Subcutaneous adipose tissue (tissue), 4 donors: Measurements from ENCODE around the gene ATP8A2. TPM values are rescaled to one million over a fixed set of nuclear protein-coding genes. Genes with fewer than 3 reads are reported as not detected.

ENCODE experiments used
- CTCF ChIP-seq: fragments of 450-650 bp; IDR thresholded peaks from one replicate; pipeline ENCODE4 v1.5.1; 2016; ENCODE audit warnings: low read depth, mild to moderate bottlenecking, control low read depth, antibody characterized with exemption, moderate library complexity
- total RNA-seq, 4 donors: library from RNA; depleted of rRNA; stranded (reverse); fragments of >200 nt; gene quantifications; one replicate each; pipeline ENCODE4 v1.1.0, GENCODE V29; 2016

The ATP8A2 gene
- total RNA-seq, 4 donors from 2014 or later: under 0.01 to 0.17 TPM; not detected in 2

GRCh38 chr13:25708268-25708667 is 336.5 kb downstream of the ATP8A2 start:
- TF ChIP-seq CTCF: no peak

- TF ChIP-seq CTCF: no peak
These were observed 337.3 kb downstream of the ATP8A2 start for GRCh38 chr13:25709088-25709487.

GRCh38 chr13:25715760-25716159 is 344.0 kb downstream of the ATP8A2 start:
- TF ChIP-seq CTCF: no peak

- no peak for TF ChIP-seq CTCF
These were observed 346.0 kb downstream of the ATP8A2 start for GRCh38 chr13:25717666-25718197.

- TF ChIP-seq CTCF: no peak
These were observed 347.9 kb downstream of the ATP8A2 start for GRCh38 chr13:25719666-25720065.

- no peak for TF ChIP-seq CTCF
These were observed 351.1 kb downstream of the ATP8A2 start for GRCh38 chr13:25722893-25723292.

GRCh38 chr13:25725104-25725503 is 353.3 kb downstream of the ATP8A2 start:
- no peak for TF ChIP-seq CTCF
